Measurements from ENCODE around the gene TRAPPC2.

DNA sequence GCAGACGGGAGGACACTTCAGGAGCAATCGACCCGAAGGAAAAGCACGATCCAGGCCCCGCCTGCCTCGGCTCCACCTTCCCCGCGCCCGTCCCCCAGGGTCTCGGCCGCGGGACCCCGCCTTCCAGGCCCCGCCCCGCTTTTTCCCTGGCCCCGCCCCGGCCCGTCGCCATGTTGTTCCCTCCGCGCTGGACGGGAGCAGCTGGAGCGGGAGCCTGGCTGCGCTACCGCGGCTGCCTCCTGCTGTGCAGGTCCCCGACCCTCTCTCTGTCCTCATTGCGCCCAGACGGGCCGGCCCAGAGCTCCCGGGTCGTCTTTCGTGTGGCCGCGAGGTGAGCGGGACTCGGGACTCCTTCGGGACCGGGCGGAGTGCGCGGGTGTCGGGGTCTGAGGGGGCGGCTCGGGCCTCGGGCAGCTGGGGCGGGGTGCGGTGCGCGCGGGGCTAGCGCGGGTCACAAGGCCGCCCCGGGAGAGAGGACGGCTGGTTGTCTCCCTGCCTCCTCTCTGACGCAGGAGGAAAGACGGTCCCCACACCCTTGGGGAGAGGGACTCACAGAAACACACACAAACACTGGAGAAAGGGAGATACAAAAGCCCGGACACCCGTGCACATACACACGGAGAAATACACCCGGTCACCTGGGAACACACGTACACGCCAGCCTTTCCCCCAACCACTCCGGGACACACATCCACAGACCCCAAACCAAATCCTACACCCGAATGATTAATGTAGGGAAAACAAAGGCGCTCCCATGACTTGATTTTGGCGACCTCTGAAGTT, 45.3 kb downstream of the TRAPPC2 start, which contains the start of gene RAB9A:
- TF ChIP-seq, protein P1, sequence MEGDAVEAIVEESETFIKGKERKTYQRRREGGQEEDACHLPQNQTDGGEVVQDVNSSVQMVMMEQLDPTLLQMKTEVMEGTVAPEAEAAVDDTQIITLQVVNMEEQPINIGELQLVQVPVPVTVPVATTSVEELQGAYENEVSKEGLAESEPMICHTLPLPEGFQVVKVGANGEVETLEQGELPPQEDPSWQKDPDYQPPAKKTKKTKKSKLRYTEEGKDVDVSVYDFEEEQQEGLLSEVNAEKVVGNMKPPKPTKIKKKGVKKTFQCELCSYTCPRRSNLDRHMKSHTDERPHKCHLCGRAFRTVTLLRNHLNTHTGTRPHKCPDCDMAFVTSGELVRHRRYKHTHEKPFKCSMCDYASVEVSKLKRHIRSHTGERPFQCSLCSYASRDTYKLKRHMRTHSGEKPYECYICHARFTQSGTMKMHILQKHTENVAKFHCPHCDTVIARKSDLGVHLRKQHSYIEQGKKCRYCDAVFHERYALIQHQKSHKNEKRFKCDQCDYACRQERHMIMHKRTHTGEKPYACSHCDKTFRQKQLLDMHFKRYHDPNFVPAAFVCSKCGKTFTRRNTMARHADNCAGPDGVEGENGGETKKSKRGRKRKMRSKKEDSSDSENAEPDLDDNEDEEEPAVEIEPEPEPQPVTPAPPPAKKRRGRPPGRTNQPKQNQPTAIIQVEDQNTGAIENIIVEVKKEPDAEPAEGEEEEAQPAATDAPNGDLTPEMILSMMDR (IDR thresholded peaks at IDR 0.05) = no peak
- TF ChIP-seq POLR2AphosphoS5 (IDR thresholded peaks at IDR 0.05) = peak in 2 of 3 donors; percentile 65 to 71
